T-helper 1 cell treated with Interleukin-12 subunit alpha and Interleukin-12 subunit beta and Interleukin-4 antibody, amounts not matched to agents 30 ng/mL and 1 ng/mL, for 36 hours (primary cell): ENCODE data around the gene ZBED6. TPM values are rescaled to one million over a fixed set of nuclear protein-coding genes. Genes with fewer than 3 reads are reported as not detected.
"Not testable (repeated sequence)": the region's sequence is repeated elsewhere in the genome, so short reads cannot be mapped to it uniquely, and the experiment has no call there.

Experiments
- intact Hi-C: fragments of 100-400 bp; cut with micrococcal nuclease; formaldehyde crosslinking; loops from one replicate; pipeline ENCODE4 v1.15.1; 2024
- total RNA-seq: library from RNA; stranded (reverse); gene quantifications from 2 replicates; pipeline ENCODE4 v1.2.3, GENCODE V29; 2022

ZBED6 gene, protein sequence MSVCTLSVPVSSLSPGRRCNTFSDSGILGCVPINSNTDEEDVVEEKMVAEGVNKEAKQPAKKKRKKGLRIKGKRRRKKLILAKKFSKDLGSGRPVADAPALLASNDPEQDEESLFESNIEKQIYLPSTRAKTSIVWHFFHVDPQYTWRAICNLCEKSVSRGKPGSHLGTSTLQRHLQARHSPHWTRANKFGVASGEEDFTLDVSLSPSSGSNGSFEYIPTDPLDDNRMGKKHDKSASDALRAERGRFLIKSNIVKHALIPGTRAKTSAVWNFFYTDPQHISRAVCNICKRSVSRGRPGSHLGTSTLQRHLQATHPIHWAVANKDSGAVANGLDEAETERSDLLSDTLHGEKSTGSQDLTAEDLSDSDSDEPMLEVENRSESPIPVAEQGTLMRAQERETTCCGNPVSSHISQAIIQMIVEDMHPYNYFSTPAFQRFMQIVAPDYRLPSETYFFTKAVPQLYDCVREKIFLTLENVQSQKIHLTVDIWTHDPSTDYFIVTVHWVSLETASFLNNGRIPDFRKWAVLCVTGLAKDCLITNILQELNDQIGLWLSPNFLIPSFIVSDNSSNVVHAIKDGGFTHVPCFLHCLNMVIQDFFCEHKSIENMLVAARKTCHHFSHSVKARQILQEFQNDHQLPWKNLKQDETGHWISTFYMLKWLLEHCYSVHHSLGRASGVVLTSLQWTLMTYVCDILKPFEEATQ (N-terminal part only)
- 22.8 and 23.7 TPM in 2 replicates for total RNA-seq

DNA sequence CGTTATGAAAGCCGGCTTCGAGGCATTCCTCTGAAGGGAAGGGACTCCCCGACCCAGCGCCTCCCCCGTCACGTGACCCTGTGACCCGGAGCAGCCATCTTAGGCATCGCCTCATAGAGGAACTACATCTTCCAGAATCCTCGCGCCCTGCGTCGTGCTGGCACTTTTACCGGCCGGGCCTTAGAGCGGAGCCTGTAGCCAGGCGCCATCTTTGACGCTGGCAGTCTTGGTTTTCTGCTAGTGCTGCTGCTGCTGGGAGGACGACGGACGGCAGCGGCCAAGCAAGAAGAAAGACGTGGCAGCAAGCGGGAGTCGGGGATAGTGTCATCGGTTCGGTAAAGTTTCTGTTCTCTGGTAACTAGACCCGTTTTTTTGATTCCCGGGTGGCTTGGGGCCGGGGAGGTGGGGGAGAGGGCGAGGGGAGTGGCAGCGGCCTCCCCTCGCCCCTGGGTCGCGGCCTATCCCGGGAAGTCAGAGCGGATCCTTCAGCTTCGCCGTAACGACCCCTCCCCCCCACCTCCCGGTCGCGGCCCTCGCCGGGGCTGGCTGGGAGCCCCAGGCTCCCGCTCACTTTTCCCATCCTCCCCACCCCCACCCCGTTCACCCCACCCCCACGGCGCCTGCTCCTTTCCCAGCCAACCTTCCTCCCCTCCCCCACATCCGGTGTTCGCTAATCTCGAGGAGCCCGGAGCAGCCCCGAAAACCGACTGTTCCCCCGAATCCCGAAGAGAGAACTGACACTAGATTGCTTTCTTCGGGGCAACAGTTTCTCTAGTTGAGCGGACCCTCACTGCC lies at the start of gene ZBED6, which contains the start of gene ZC3H11A:
Gene ZBED6, plus strand, starts transcription at position 183 of the 795 bp plus-strand sequence. CDS start 1,900 bp downstream, outside the sequence.
Gene ZC3H11A, plus strand, starts transcription at position 183 of the 795 bp plus-strand sequence. CDS start 21,448 bp downstream, outside the sequence.
- intact Hi-C loops: loop anchor here (1.0 to 10.0 kb wide), 17 partner anchors 30 to 1448 kb away; partner anchors contain the start of genes BTG2, CYB5R1, LAX1 and PPFIA4

DNA sequence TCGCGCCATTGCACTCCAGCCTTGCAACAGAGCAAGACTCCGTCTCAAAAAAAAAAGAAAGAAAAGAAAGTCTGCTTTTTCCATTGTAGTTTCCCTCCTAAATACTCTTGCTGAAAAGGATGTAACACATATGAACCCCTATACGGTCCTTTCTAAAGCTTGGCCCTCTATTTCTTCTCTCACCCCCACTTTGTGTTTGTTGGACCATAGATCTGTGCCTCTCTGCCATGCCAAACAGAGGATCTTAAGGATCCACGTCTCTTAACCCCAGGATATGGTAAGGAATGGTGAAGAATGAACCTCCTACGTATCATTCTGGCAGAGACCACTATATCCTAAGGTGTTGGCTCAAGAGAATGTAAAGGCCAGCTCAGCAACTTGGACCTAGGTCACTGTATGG lies 49.1 kb upstream of the ZBED6 start:
- intact Hi-C loops: no loop called here

DNA sequence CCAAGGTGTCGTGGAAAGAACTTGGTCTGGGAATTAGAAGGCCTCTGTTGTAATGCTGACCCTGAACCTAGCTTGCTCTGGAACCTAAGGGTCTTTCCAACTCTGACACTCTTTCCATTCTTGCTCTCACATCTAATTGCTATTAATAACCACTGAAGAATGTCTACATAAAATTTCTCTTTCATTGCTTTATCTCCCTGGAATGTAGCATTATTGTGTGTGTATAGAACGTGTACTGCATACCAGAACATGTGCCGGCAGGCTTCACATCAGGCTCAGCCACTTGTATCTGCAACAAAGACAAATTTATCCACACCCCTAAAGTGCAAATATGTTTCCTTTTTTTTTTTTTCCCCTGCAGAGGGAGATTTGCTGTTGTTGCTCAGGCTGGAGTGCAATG lies 44.4 kb upstream of the ZBED6 start:
- intact Hi-C loops: no loop called here

DNA sequence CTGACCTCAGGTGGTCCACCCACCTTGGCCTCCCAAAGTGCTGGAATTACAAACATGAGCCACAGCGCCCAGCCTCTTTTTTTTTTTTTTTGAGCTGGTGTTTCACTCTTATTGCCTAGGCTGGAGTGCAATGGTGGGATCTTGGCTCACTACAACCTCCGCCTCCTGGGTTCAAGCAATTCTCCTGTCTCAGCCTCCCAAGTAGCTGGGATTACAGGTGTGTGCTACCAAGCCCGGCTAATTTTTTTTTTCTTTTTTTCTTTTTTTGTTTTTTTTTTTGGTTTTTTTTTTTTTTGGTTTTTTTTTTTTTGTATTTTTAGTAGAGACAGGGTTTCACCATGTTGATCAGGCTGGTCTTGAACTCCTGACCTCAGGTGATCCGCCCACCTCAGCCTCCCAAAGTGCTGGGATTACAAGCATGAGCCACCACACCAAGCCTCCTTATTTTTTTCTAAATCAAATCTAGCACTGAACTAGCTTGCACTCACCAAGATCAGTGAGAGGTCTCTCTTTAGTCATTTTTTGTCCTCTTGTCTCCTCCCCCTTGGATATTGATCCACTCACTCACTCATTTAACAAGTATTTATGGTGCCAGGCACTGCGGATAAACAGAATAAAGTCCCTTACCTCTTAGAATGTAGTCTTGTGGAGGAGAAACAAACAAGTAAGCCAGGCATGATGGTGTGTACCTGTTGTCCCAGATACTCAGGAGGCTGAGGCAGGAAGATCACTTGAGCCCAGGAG lies 43.6 kb upstream of the ZBED6 start:
- intact Hi-C loops: not testable (repeated sequence)

DNA sequence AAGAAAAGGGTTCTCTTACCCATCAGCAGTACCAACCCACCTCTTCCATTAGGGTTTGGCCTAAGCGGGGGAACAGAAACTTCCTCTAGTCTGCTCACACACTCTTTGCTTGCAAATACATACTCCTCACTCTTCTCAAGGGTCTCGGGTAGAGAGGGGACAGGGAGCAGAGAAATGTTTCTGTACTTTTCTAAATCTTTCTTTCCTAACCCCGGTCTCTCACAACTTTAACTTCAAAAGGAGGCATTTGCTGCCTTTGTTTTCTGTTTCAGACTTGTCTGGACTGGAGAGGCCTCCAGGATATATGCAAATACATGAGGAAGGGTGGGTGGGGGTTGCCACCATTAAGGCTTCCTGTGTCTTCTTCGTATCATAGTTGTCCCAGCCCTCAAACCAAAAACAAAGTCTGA lies 41.0 kb upstream of the ZBED6 start:
- intact Hi-C loops: loop anchor here (1.0 kb wide), 1 partner anchor 11 kb away; the partner anchor contains the start of gene LAX1

DNA sequence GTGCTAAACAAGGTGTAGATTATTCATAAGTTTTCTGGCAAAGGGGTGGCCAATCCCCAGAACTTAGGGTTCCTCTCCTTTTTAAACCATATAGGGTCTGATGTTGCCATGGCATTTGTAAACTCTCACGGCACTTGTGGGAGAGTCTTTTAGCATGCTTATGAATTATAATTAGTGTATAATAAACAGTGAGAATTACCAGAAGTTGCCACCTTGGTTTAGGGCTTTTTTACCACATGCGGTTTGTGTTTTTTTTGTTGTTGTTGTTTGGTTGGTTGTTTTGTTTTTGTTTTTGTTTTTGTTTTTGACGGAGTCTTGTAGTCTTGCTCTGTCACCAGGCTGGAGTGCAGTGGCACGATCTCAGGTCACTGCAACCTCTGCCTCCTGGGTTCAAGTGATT lies 39.4 kb upstream of the ZBED6 start:
- intact Hi-C loops: no loop called here

DNA sequence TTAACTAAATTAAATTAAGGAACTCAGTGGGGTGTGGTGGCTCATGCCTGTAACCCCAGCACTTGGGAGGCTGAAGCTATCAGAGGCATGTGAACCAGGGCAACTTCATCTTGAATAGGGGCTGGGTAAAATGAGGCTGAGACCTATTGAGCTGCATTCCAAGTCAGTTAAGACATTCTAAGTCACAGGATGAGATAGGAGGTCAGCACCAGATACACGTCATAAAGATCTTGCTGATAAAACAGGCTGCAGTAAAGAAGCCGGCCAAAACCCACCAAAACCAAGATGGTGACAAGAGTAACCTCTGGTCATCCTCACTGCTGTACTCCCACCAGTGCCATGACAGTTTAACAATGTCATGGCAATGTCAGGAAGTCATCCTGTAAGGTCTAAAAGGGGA lies 36.7 kb upstream of the ZBED6 start:
- intact Hi-C loops: not testable (repeated sequence)

DNA sequence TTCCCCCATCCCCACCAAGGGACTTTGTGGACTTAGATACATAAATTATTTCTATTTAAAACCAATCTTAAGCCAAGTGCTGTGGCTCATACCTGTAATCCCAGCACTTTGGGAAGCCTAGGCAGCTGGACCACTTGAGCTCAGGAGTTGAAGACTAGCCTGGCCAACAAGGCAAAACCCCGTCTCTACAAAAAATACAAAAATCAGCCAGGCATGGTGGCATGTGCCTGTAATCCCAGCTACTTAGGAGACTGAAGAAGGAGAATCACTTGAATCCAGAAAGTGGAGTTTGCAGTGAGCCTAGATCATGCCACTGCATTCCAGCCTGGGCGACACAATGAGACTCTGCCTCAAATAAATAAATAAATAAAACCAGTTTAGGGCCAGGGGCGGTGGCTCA lies 34.9 kb upstream of the ZBED6 start:
- intact Hi-C loops: no loop called here

DNA sequence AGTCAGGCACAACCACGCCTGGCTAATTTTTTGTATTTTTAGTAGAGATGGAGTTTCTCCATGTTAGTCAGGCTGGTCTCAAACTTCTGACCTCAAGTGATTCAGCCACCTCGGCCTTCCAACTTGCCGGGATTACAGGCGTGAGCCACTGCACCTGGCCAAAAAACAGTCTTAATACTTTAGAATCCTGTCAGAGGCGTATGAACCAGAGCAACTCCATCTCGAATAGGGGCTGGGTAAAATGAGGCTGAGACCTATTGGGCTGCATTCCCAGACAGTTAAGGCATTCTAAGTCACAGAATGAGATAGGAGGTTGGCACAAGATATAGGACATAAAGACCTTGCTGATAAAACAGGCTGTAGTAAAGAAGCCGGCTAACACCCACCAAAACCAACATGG lies 33.5 kb upstream of the ZBED6 start:
- intact Hi-C loops: not testable (repeated sequence)

DNA sequence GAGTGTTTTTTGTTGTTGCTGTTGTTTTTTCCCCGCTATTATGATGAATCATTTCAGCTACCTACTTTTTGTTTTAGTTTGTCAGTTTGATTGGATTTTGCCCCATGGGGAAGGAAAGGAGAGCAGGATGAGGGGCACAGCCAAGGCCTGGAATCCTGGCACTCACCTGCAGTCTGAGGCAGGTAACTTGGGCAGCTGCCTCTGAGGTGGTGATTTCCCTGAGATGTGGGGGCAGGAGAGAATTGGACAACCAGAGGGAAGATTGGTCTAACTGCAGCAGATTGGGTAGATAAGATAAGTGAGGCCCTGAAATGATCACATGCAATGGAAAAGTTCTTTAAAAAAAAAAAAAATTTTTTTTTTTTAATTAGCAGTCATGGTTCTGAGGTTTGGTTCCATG lies 31.9 kb upstream of the ZBED6 start:
- intact Hi-C loops: no loop called here

DNA sequence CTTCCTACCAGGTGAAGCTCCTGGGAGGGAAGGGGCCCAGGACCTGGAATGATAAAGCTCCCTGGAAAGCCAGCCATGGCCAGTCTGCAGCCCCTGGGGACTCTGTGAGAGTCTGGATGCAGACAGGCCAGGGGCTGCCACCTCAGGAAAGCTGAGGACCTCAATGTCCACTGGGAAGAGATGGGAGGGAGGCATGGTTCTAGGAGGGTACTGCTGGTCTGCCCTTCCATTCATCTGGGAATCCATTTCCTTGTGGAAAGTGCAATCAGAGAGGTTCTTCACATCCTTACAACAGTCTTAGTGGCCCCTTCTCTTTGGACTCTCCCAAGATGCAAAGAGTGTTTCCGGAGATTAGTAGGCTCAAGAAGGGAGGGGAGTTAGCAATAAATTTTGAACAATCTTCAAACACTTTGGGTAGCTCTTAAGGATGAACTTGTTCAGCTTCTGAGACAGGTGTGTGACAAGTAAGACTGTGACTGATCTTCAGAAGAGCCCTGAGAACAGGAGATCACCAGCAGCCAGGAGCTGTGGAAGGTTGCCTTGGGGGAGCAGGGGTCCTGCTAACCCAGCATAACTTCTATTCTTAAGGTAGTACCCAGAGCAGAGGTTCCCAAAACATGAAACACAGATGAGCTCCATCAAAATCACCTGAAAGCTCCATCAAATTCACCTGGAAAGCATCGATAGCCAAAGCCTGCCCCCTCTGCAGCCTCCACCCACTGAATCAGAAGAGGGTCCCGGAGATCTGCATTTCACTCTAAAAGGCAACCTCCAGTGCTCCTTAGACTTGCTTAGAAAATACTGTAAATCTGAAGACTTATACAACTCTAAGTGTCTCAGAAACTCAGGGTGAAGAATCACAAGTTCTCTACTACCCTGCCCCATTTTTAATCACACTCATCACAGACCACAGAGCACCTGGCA lies 31.1 kb upstream of the ZBED6 start:
- intact Hi-C loops: loop anchor here (1.0 kb wide), 7 partner anchors 10 to 157 kb away; partner anchors contain the start of genes SNRPE, ZBED6 and ZC3H11A

DNA sequence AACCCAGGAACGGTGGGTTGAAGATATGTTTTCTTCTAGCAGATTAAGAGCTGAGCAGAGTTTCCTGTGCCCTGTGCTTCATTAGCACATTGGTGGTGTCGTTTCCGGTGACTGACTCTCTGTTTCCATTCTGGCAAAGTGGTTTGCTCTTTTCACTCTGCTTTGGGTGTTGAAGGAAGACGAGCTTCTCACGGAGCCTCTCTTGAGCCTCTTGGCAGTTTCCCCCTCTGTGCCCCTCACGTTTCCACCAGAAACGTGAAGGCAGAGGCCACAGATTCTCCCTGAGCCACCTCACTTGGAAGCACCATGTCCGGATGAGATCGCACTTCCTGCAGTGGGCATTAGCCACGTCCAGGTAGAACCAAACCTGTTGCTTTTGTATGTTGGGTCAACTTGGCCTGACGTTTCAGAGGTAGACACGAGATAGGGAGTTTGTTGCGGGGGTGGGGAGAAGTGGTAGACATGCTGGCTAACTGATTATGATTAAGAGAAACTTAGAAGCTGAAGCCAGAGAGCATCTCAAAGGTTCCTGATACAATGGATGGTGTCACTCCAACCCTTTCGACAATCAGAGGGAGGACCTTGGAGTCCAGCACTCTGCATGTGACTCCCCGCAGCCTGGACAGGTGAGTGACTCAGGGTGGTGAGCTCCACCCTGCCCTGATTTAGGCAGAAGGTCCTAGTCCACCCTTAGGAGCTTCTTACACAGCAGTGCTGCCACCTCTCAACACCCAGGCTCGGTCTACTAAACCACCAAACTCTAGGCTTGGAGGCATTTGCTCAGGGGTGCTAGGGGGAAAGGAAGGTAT lies 30.2 kb upstream of the ZBED6 start, which contains the start of gene LAX1:
Gene LAX1, plus strand, starts transcription at position 155 of the 809 bp plus-strand sequence. Its CDS starts 383 bp downstream, at position 538.
- intact Hi-C loops: loop anchor here (1.0 kb wide), 7 partner anchors 11 to 158 kb away; partner anchors contain the start of genes SNRPE, ZBED6 and ZC3H11A

DNA sequence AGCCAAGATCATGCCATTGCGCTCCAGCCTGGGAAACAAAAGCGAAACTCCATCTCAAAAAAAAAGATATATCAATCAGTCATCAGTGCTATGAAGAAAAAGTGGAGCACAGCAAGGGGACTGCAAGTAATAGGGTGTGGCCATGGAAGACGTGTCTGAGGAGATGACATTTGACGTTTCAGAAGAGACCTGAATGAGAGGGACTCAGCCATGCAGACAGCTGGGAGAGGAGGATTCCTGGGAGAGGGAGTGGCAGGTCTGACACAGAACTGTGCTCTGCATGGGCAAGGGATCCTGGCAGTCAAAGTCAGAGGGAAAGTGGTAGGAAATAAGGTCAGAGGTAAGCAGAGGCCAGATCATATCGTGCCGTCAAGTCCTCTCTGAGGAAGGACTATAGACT lies 27.2 kb upstream of the ZBED6 start:
- intact Hi-C loops: no loop called here

DNA sequence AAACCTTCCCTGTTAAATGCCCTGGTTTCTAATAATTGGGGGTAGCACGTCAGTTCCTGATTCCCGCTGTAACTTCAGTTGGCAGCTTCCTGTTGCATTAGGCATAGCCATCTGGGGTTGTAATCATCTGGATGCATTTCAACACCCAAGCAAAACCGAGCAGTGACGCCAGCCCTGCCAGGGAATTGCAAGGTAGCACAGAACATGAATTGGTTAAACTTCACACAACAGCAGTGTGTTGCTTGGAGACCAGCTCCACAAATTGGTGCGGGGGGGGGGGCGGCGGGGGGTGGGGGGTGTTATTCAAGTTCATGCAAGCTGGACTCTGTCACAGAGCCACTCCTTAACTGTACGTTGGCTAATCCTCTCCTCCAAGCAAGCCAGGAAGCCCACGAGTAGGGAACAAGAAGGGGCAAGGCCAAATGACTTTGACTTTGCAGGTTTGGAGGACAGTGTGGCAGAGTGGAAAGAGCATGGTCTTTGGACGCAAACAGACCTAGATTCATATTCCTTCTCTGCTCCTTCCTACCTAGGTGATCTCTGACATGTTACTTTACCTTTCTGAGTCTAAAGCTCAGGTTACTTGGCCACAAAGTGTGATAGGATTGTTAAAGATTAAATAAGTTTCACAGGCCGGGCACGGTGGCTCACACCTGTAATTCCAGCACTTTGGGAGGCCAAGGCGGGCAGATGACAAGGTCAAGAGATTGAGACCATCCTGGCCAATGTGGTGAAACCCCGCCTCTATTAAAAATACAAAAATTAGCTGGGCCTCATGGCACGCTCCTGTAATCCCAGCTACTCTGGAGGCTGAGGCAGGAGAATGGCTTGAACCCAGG lies 25.7 kb upstream of the ZBED6 start:
- intact Hi-C loops: no loop called here

DNA sequence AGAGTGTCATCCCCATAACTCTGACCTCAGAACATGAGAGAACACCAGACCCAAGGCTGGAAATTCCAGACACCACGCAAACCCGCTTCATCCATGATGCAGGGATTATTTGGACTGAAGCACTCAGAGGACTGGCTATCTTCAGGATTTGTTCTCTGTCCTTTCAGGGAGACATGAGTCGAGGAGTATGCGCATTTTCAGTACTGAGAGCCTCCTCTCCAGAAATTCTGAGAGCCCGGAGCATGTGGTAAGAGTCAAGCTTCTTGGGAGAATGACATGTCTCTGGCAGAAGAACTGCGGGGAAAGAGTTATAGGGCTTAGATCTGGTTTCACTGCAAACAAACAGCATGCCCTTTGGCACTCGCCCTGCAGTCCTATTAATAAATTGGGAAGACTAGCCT lies 23.5 kb upstream of the ZBED6 start:
- intact Hi-C loops: no loop called here

DNA sequence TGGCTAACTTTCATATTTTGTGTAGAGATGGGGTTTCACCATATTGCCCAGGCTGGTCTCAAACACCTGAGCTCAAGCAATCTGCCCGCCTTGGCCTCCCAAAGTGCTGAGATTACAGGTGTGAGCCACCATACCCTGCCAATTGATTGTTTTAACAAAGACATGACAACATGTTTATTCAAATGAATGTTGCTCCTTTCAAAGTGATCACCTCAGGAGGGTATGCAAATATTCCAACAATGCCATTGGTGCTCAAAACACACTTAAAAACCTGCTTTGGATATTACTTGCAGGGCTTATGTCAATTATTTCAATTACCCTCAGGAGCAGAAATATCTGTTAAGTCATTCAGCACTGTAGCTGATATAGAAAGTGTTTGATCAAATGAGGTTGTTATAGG lies 22.6 kb upstream of the ZBED6 start:
- intact Hi-C loops: no loop called here

DNA sequence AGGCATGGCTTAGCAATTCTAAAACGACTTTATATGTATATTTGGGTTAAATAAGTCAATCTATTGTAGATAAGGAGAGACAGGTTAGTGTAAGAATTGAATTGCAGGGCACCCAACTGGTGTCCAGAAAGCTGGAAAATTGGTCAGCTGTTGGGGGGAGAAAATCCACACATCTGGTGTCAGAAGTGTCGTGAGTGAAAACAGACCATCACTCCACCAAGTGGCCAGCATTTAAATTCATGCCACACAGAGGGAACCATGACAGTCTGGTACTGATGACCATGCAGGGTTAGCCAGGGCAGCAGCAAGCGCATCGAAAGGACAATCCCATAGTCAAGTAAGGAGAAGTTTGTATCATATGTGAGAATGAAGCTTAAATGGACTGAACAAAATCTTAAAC lies 18.8 kb upstream of the ZBED6 start:
- intact Hi-C loops: no loop called here

DNA sequence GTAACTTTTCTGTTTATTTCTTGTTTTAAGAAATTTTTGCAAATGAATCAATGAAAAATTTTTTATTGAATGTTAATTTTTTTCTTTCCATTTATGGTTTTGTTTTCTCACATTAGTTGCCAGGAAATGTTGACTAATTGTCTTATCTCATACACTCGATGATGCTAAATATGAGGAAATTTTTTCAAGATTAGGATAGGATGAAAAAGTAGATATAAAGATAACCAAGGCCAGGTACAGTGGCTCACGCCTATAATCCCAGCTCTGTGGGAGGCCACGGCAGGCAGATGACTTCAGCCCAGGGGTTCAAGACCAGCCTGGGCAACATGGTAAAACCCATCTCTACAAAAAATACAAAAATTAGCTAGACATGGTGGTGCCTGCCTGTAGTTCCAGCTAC lies 17.8 kb upstream of the ZBED6 start:
- intact Hi-C loops: no loop called here
